IMR-90 (cell line): ENCODE results near the gene LAPTM5. TPM values are rescaled to one million over a fixed set of nuclear protein-coding genes. Genes with fewer than 3 reads are reported as not detected.

Source experiments
- ATAC-seq: fragments of 200-7000 bp; cut with Tn5 transposase; 2 replicates; pipeline ENCODE4 v1.9.1; 2020; ENCODE audit warnings: low read depth, mild to moderate bottlenecking, moderate library complexity
- BruUV-seq: library from RNA; stranded (reverse); fragments of 400-500 nt; replicated peaks from 2 replicates; lab custom pipeline; 2021; lab: Mats Ljungman, UMichigan
- CTCF ChIA-PET: fragments of 300-600 bp; formaldehyde crosslinking; extraction: SDS; loops from one replicate; lab custom pipeline; 2021; ENCODE audit warnings: antibody characterized with exemption; lab: Yijun Ruan, JAX
- POLR2A ChIA-PET: fragments of 300-600 bp; sonication (Branson Sonifier 250); formaldehyde crosslinking; loops from one replicate; lab custom pipeline; 2022; ENCODE audit warnings: antibody characterized with exemption; ENCODE audit not compliant: unreplicated experiment; lab: Charles Lee
- DNase-seq: peaks from one replicate; pipeline ENCODE4 v3.0.0; 2013
- H2AFZ ChIP-seq: replicated peaks from 2 replicates; pipeline ENCODE3; 2013; ENCODE audit warnings: low read length, mild to moderate bottlenecking; ENCODE audit not compliant: poor library complexity
- H2AK5ac ChIP-seq: 2 replicates; pipeline ENCODE4 v1.6.1; 2013; ENCODE audit warnings: low read depth, low read length, inconsistent platforms
- H2AK9ac ChIP-seq: replicated peaks from 2 replicates; pipeline ENCODE3; 2013; ENCODE audit warnings: mild to moderate bottlenecking, low read depth, low read length, moderate library complexity; ENCODE audit not compliant: poor library complexity
- H2BK120ac ChIP-seq: 2 replicates; pipeline ENCODE4 v1.6.1; 2013; ENCODE audit warnings: low read depth, low read length, inconsistent platforms
- H2BK15ac ChIP-seq: 3 replicates; pipeline ENCODE4 v1.6.1; 2013; ENCODE audit warnings: low read depth, low read length, inconsistent platforms
- H2BK20ac ChIP-seq: 2 replicates; pipeline ENCODE4 v1.6.1; 2013; ENCODE audit warnings: low read depth, mild to moderate bottlenecking, inconsistent platforms, low read length, moderate library complexity
- H2BK5ac ChIP-seq: 2 replicates; pipeline ENCODE4 v1.6.1; 2013; ENCODE audit warnings: mild to moderate bottlenecking, low read depth, low read length, inconsistent platforms; ENCODE audit not compliant: poor library complexity, severe bottlenecking
- H3K14ac ChIP-seq: replicated peaks from 2 replicates; pipeline ENCODE4 v1.6.1; 2013; ENCODE audit warnings: low read depth, low read length, inconsistent platforms
- H3K18ac ChIP-seq: 2 replicates; pipeline ENCODE4 v1.6.1; 2013; ENCODE audit warnings: low read depth, low read length, control low read depth
- H3K23ac ChIP-seq: 2 replicates; pipeline ENCODE4 v1.6.1; 2013; ENCODE audit warnings: low read depth, low read length, inconsistent platforms
- H3K27ac ChIP-seq: 2 replicates; pipeline ENCODE4 v1.5.1; 2013; ENCODE audit warnings: mild to moderate bottlenecking, control low read depth, low read length; ENCODE audit not compliant: insufficient read depth
- H3K27me3 ChIP-seq: 2 replicates; pipeline ENCODE4 v1.6.1; 2013; ENCODE audit warnings: low read length; ENCODE audit not compliant: control insufficient read depth, insufficient read depth
- H3K36me3 ChIP-seq: 2 replicates; pipeline ENCODE4 v1.6.1; 2013; ENCODE audit warnings: low read length, mixed read lengths; ENCODE audit not compliant: control insufficient read depth, insufficient read depth
- H3K4ac ChIP-seq: 2 replicates; pipeline ENCODE4 v1.6.1; 2013; ENCODE audit warnings: low read depth, low read length, inconsistent platforms
- H3K4me1 ChIP-seq: 2 replicates; pipeline ENCODE4 v1.6.1; 2013; ENCODE audit warnings: low read length, mixed read lengths; ENCODE audit not compliant: control insufficient read depth, insufficient read depth
- H3K4me2 ChIP-seq: 2 replicates; pipeline ENCODE4 v1.6.1; 2013; ENCODE audit warnings: low read depth, mild to moderate bottlenecking, control low read depth, low read length, moderate library complexity
- H3K4me3 ChIP-seq: 2 replicates; pipeline ENCODE4 v1.5.1; 2013; ENCODE audit warnings: low read depth, mild to moderate bottlenecking, control low read depth, low read length, moderate library complexity; ENCODE audit not compliant: insufficient read depth
- H3K56ac ChIP-seq: 2 replicates; pipeline ENCODE4 v1.6.1; 2013; ENCODE audit warnings: low read length, inconsistent platforms; ENCODE audit not compliant: insufficient read depth; ENCODE audit errors: extremely low read depth
- H3K79me1 ChIP-seq, 2 experiments: 2 replicates each; pipeline ENCODE4 v1.6.1; 2013; ENCODE audit warnings: low read length in 2 of 2, inconsistent platforms in 1 of 2, low read depth in 1 of 2
- H3K9ac ChIP-seq: 2 replicates; pipeline ENCODE4 v1.6.1; 2013; ENCODE audit warnings: low read depth, low read length, control low read depth
- H3K9me1 ChIP-seq: 2 replicates; pipeline ENCODE4 v1.6.1; 2013; ENCODE audit warnings: low read length, inconsistent platforms; ENCODE audit not compliant: insufficient read depth
- H3K9me3 ChIP-seq: 2 replicates; pipeline ENCODE4 v1.6.1; 2013; ENCODE audit warnings: low read length; ENCODE audit not compliant: control insufficient read depth, insufficient read depth
- H4K20me1 ChIP-seq: 2 replicates; pipeline ENCODE4 v1.6.1; 2013; ENCODE audit warnings: low read length, inconsistent platforms; ENCODE audit not compliant: insufficient read depth
- H4K5ac ChIP-seq: 2 replicates; pipeline ENCODE4 v1.6.1; 2013; ENCODE audit warnings: mild to moderate bottlenecking, low read depth, low read length, control low read depth
- H4K8ac ChIP-seq, 2 experiments: 2 replicates each; pipeline ENCODE4 v1.6.1; 2013; ENCODE audit warnings: low read depth in 2 of 2, low read length in 2 of 2, control low read depth in 1 of 2, inconsistent platforms in 1 of 2
- H4K91ac ChIP-seq: 2 replicates; pipeline ENCODE4 v1.6.1; 2013; ENCODE audit warnings: low read depth, low read length, inconsistent platforms; ENCODE audit not compliant: insufficient read depth
- MXI1 ChIP-seq: IDR thresholded peaks from 2 replicates; pipeline ENCODE4 v1.6.1; 2012; ENCODE audit warnings: low read depth, mild to moderate bottlenecking, low read length, moderate library complexity, borderline replicate concordance
- POLR2A ChIP-seq: IDR thresholded peaks from 2 replicates; pipeline ENCODE4 v1.6.1; 2012; ENCODE audit warnings: mild to moderate bottlenecking, low read depth, low read length
- WGBS, 2 experiments: methylation state at CpG; one replicate each; pipeline versions ENCODE4 v1.1.5 to v1.1.7; 2013; ENCODE audit warnings: missing lambda C conversion rate in 2 of 2; ENCODE audit not compliant: insufficient read length in 1 of 2; ENCODE audit errors: extremely low coverage in 2 of 2; 5-methylcytosine and 5-hydroxymethylcytosine counted together
- dilution Hi-C: fragments of 300-500 bp; cut with HindIII; formaldehyde crosslinking; loops from one replicate; pipeline ENCODE4 v1.14.3; 2018; ENCODE audit warnings: low sequenced_read_pairs; ENCODE audit not compliant: unreplicated experiment
- in situ Hi-C: fragments of 300-500 bp; cut with MboI; formaldehyde crosslinking; loops from 3 replicates; pipeline ENCODE4 v1.14.3; 2019; ENCODE audit warnings: low sequenced_read_pairs, inconsistent platforms, mixed read lengths
- intact Hi-C: fragments of 100-400 bp; cut with micrococcal nuclease; formaldehyde crosslinking; loops from 2 replicates; pipeline ENCODE4 v1.10.0; 2022
- polyA plus RNA-seq, 3 experiments: library from polyadenylated mRNA; depleted of rRNA; stranded (reverse); fragments of >200 nt; gene quantifications; 2 replicates each; pipeline ENCODE4 v1.2.3, GENCODE V29; 2012; ENCODE audit warnings: low replicate concordance in 1 of 3
- total RNA-seq: library from RNA; depleted of rRNA; stranded (reverse); fragments of >200 nt; gene quantifications from 2 replicates; pipeline ENCODE4 v1.2.3, GENCODE V29; 2012
- TF ChIP-seq, protein P1 (sequence below): fragments of 150-350 bp; IDR thresholded peaks from 2 replicates; pipeline ENCODE4 v1.6.1; 2017; ENCODE audit warnings: mild to moderate bottlenecking, antibody characterized with exemption, low read length, low read depth
- TF ChIP-seq, protein P2 (sequence below): conservative IDR thresholded peaks from 2 replicates; pipeline ENCODE4 v1.5.1; 2012; ENCODE audit warnings: mild to moderate bottlenecking, low read depth, low read length, improper control_type of control experiment

LAPTM5 gene
- total and polyA plus RNA-seq, 2 of the 4 experiments (the other 2 are of a cell fraction): 0.09 TPM; not detected in 1

DNA sequence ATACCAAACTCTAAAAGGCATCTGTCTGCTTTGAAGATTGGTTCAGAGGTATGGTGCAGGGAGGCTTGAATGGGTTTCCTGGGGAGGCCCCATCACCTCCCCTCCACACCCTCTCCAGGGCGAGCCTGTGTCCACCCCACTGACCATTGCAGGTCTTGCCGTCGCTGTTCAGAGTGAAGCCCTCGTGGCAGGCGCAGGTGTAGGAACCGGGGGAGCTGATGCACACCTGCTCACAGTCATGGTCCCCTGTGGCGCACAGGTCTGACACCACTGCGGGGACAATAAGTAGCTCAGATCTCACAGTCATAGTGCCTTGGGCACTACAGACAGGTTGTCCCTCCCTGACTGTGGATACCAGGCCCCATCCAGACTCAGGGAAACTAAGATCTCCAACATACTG, 40.9 kb downstream of the LAPTM5 start:
- Histone ChIP-seq H3K9me1 (no peaks in the 10 kb centered on the region), H3K9ac (no peak overlapping the region), H4K8ac (no peak overlapping the region), H3K23ac (no peak overlapping the region), H3K79me1 (peaks cover 0 to 6% of the 10 kb centered on the region in 2 experiments; a peak in 1 of 4 replicates), H2AK5ac (no peak overlapping the region), H3K27me3 (peaks cover 11% of the 10 kb centered on the region; the same call in 1 of the 2 replicates), H3K36me3 (no peaks in the 10 kb centered on the region), H2BK5ac (no peak overlapping the region), H2AFZ (no peak overlapping the region), H4K5ac (no peak overlapping the region), H2BK15ac (no peak overlapping the region), H2AK9ac (no peak overlapping the region), H4K20me1 (peaks cover 6% of the 10 kb centered on the region), H3K4me2 (no peak overlapping the region), H2BK20ac (no peak overlapping the region), H3K4ac (no peak overlapping the region), H3K27ac (no peak overlapping the region), H2BK120ac (no peak overlapping the region), H3K56ac (no peak overlapping the region), H4K91ac (no peak overlapping the region), H3K4me1 (peaks cover 4% of the 10 kb centered on the region; the same call in 1 of the 2 replicates), H3K9me3 (no peaks in the 10 kb centered on the region; the same call in 1 of the 2 replicates), H3K18ac (no peak overlapping the region), H3K14ac (no peak overlapping the region), H3K4me3 (no peak overlapping the region)
- ChIA-PET CTCF (no interaction called here), POLR2A (no interaction called here)
- ATAC-seq (no peak), DNase-seq (no peak)
- TF ChIP-seq MXI1: no peak
- TF ChIP-seq, protein P1, sequence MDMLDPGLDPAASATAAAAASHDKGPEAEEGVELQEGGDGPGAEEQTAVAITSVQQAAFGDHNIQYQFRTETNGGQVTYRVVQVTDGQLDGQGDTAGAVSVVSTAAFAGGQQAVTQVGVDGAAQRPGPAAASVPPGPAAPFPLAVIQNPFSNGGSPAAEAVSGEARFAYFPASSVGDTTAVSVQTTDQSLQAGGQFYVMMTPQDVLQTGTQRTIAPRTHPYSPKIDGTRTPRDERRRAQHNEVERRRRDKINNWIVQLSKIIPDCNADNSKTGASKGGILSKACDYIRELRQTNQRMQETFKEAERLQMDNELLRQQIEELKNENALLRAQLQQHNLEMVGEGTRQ: no peak
- TF ChIP-seq POLR2A: no peak
- TF ChIP-seq, protein P2, sequence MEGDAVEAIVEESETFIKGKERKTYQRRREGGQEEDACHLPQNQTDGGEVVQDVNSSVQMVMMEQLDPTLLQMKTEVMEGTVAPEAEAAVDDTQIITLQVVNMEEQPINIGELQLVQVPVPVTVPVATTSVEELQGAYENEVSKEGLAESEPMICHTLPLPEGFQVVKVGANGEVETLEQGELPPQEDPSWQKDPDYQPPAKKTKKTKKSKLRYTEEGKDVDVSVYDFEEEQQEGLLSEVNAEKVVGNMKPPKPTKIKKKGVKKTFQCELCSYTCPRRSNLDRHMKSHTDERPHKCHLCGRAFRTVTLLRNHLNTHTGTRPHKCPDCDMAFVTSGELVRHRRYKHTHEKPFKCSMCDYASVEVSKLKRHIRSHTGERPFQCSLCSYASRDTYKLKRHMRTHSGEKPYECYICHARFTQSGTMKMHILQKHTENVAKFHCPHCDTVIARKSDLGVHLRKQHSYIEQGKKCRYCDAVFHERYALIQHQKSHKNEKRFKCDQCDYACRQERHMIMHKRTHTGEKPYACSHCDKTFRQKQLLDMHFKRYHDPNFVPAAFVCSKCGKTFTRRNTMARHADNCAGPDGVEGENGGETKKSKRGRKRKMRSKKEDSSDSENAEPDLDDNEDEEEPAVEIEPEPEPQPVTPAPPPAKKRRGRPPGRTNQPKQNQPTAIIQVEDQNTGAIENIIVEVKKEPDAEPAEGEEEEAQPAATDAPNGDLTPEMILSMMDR: no peak
- no TSS peak for BruUV-seq
- dilution Hi-C loops (no loop called here), in situ Hi-C loops (loop anchor here (10.0 kb wide), 1 partner anchor 1482 kb away; the partner anchor contains the start of genes MECR and PTPRU), intact Hi-C loops (no loop called here)
- 99% methylated on average over 7 of the region's 8 CpGs; no CpG with 5 or more reads in 1 of the 2 experiments for WGBS, 2 experiments
